Measurements from ENCODE around the gene LSAMP. TPM values are rescaled to one million over a fixed set of nuclear protein-coding genes. Genes with fewer than 3 reads are reported as not detected.

The LSAMP gene
- total and polyA plus RNA-seq, 2 of the 13 experiments (the other 11 are each of a cell fraction or from before 2014, with no cell fraction given), result not detected

DNA sequence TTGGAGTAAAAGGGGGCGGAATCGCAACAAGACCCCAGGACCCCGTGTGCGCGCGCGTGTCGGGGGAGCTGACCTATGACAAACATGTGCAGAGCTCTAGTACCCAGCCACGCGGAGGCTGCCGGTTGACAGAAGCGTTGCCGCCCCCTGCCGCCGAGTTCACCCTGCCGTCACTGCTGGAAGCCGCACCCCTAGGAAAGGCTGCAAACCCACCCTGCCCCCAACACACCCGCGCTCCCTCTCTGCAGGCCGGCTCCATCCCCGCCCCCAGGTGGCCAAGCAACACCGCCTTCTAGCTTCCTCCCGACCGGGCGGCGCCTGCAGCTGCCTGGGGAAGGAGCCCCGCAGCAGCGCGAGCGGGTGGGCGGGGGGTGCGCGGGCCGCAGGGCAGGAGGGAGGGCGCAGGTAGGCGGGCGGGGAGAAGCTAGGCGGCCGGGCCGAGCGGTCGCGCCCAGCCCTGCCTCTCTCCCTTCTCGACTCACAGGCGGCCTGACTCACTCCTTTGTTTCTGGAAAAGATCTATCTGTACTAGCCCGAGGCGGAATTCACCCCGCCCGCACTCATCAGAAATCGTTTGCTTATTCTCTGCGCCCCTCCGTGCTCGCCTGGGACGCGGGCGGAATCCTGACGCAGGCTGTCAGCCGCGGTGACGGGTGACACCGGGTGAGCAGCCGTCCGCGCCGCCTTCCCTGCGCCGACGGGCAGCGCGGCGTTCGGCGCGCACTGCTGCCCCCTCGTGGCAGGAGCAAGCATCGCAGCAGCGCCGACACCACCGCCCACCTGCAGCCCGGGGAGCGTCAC, 661.1 kb downstream of the LSAMP start (continued):
- TF ChIP-seq, protein P1, sequence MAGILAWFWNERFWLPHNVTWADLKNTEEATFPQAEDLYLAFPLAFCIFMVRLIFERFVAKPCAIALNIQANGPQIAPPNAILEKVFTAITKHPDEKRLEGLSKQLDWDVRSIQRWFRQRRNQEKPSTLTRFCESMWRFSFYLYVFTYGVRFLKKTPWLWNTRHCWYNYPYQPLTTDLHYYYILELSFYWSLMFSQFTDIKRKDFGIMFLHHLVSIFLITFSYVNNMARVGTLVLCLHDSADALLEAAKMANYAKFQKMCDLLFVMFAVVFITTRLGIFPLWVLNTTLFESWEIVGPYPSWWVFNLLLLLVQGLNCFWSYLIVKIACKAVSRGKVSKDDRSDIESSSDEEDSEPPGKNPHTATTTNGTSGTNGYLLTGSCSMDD (CRISPR knock-in tag; IDR thresholded peaks at IDR 0.05), result no peak
- TF ChIP-seq DRAP1 (CRISPR knock-in tag; IDR thresholded peaks at IDR 0.05), result 0 out of 2 replicates have a peak, but pooled peaks have one; percentile 14
- TF ChIP-seq ZSCAN20 (CRISPR knock-in tag; IDR thresholded peaks at IDR 0.05; ENCODE audit: borderline replicate concordance), result no peak
- TF ChIP-seq, protein P2, sequence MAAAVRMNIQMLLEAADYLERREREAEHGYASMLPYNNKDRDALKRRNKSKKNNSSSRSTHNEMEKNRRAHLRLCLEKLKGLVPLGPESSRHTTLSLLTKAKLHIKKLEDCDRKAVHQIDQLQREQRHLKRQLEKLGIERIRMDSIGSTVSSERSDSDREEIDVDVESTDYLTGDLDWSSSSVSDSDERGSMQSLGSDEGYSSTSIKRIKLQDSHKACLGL (CRISPR knock-in tag; IDR thresholded peaks at IDR 0.05), result peak; percentile 74; the same call in 1 of the 2 replicates
- TF ChIP-seq ISL2 (CRISPR knock-in tag; IDR thresholded peaks at IDR 0.05), result no peak
- peak; percentile 33; the same call in 1 of the 2 replicates for TF ChIP-seq ZMYM2 (CRISPR knock-in tag; IDR thresholded peaks at IDR 0.05)
- no peak for TF ChIP-seq E2F2 (CRISPR knock-in tag; IDR thresholded peaks at IDR 0.05; ENCODE audit: borderline replicate concordance)
- TF ChIP-seq ZHX1 (CRISPR knock-in tag; IDR thresholded peaks at IDR 0.05; ENCODE audit: low read depth), result peak; percentile 36; the same call in 1 of the 2 replicates
- peak; percentile 17; the same call in 1 of the 2 replicates for TF ChIP-seq ZNF431 (CRISPR knock-in tag; IDR thresholded peaks at IDR 0.05; ENCODE audit: borderline replicate concordance, low read depth)
- no peak for TF ChIP-seq ZNF737 (CRISPR knock-in tag; IDR thresholded peaks at IDR 0.05; ENCODE audit: borderline replicate concordance)
- no peak for TF ChIP-seq ZNF296 (CRISPR knock-in tag; conservative IDR thresholded peaks at IDR 0.05)
- TF ChIP-seq, protein P3, sequence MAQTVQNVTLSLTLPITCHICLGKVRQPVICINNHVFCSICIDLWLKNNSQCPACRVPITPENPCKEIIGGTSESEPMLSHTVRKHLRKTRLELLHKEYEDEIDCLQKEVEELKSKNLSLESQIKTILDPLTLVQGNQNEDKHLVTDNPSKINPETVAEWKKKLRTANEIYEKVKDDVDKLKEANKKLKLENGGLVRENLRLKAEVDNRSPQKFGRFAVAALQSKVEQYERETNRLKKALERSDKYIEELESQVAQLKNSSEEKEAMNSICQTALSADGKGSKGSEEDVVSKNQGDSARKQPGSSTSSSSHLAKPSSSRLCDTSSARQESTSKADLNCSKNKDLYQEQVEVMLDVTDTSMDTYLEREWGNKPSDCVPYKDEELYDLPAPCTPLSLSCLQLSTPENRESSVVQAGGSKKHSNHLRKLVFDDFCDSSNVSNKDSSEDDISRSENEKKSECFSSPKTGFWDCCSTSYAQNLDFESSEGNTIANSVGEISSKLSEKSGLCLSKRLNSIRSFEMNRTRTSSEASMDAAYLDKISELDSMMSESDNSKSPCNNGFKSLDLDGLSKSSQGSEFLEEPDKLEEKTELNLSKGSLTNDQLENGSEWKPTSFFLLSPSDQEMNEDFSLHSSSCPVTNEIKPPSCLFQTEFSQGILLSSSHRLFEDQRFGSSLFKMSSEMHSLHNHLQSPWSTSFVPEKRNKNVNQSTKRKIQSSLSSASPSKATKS (CRISPR knock-in tag; IDR thresholded peaks at IDR 0.05), result no peak
- no peak; the same call in 1 of the 2 replicates for TF ChIP-seq KLF12 (CRISPR knock-in tag; IDR thresholded peaks at IDR 0.05; ENCODE audit: borderline replicate concordance)
- no peak for TF ChIP-seq ZNF644 (CRISPR knock-in tag; IDR thresholded peaks at IDR 0.05; ENCODE audit: low read depth)
- no peak for TF ChIP-seq PHF5A (CRISPR knock-in tag; IDR thresholded peaks at IDR 0.05; ENCODE audit: low read depth, unreplicated experiment)
- peak; percentile 21; the same call in 1 of the 2 replicates for TF ChIP-seq SALL2 (CRISPR knock-in tag; IDR thresholded peaks at IDR 0.05)
- peak; percentile 63; the same call in 1 of the 2 replicates for TF ChIP-seq SP5 (CRISPR knock-in tag; IDR thresholded peaks at IDR 0.05; ENCODE audit: borderline replicate concordance, low read depth)

Measured in HepG2 (cell line).